Naive thymus-derived CD8-positive, alpha-beta T cell (primary cell): Measurements from ENCODE around the gene RASSF7. TPM values are rescaled to one million over a fixed set of nuclear protein-coding genes. Genes with fewer than 3 reads are reported as not detected.
A peak's percentile ranks its signal among the peaks of the same experiment; 100 is the strongest.

Source experiments
- ATAC-seq, 2 donors: fragments of 150-1000 bp; cut with Tn5 transposase in 1 of 2; sonication (Bioruptor Pico), chemical (Tn5 transposase) in 1 of 2; 1 replicate in 1 of 2; 2 replicates in 1 of 2; pipeline ENCODE4 v1.10.0; 2021; ENCODE audit warnings: mild to moderate bottlenecking in 2 of 2, moderate library complexity in 2 of 2
- POLR2A ChIA-PET: fragments of 350-600 bp; sonication (Branson Sonifier 250); formaldehyde crosslinking; loops from one replicate; lab custom pipeline; 2021; ENCODE audit warnings: antibody characterized with exemption; lab: Charles Lee
- DNase-seq, 10 donors: peaks; one replicate each; pipeline versions ENCODE4 v3.0.0 to v3.0.0-alpha.2; 2020 to 2022
- H3K27ac Mint-ChIP-seq, 10 donors: one replicate each; pipeline ENCODE4 v1.8.0; 2020 to 2022; ENCODE audit warnings: mild to moderate bottlenecking in 10 of 10, mixed read lengths in 10 of 10, moderate library complexity in 4 of 10, inconsistent platforms in 1 of 10
- H3K27me3 Mint-ChIP-seq, 5 donors: one replicate each; pipeline ENCODE4 v1.8.0; 2021 to 2022; ENCODE audit warnings: mixed read lengths in 5 of 5
- H3K36me3 Mint-ChIP-seq, 3 donors: one replicate each; pipeline ENCODE4 v1.8.0; 2020 to 2022; ENCODE audit warnings: mixed read lengths in 3 of 3, mild to moderate bottlenecking in 2 of 3, inconsistent platforms in 1 of 3
- H3K4me1 Mint-ChIP-seq, 4 donors: one replicate each; pipeline ENCODE4 v1.8.0; 2021 to 2022; ENCODE audit warnings: mixed read lengths in 4 of 4
- H3K4me3 Mint-ChIP-seq, 10 donors: one replicate each; pipeline ENCODE4 v1.8.0; 2020 to 2022; ENCODE audit warnings: mild to moderate bottlenecking in 10 of 10, mixed read lengths in 10 of 10, moderate library complexity in 6 of 10, inconsistent platforms in 1 of 10
- H3K9me3 Mint-ChIP-seq, 9 donors: one replicate each; pipeline ENCODE4 v1.8.0; 2020 to 2022; ENCODE audit warnings: mixed read lengths in 9 of 9, mild to moderate bottlenecking in 3 of 9, inconsistent platforms in 1 of 9, moderate library complexity in 1 of 9
- polyA plus RNA-seq, 3 donors: library from polyadenylated mRNA; unstranded; fragments of 300-500 nt; fragmentation: Illumina TruSeq; gene quantifications; one replicate each; pipeline ENCODE4 v1.2.3, GENCODE V29; 2021
- total RNA-seq, 8 experiments: library from RNA in 2 of 8; stranded (reverse) in 2 of 8; gene quantifications; one replicate each; pipeline ENCODE4 v1.2.3 and lab custom pipeline; 2021 to 2026

Gene RASSF7
- total and polyA plus RNA-seq, 5 experiments from 2014 or later: 22.5 to 37.6 (median 32.3) TPM

DNA sequence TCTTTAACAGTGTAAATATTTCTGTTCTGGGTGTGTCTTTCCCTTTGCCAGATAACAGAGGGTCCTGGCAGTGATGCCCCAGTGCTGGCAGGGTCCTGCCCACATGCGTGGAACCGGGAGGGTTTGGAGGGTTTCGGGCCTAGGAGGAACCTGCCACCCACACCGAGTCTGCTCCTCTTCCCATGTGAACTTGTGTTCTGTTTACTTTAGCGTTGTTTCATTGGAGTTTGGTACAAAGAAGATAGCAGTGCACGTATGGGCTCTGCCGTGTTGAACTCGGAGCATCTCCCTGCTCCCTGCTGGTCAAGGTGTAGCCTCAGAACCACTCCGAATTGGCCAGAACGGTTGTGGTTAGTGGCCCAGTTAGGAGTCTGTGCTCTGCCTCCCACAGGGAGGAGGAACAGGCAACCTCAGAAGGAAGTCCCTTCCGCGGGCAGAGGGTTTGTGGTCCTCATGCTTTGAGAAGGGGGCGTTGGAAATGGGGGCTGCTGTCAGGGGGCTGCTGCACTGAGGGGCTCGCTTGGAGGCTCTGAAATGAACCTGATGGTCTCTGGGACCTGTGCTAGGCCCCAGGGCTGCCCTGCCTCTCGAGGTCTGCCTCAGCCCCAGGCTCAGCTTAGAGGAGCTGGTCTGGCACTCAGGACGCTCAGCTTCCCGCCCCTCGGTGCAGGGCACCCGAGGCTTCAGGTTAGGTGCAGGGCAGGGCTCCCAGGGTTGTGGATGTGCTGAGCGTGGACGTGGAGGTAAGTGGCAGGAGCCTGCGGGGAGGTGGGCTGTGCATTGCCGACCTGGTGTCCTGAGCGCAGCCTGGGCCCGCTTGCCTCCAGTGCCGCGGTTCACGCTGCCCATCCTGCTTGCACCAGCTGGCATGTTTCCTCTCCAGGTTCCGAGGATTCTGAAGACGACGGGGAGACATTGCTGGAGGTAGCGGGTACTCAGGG, 25.9 kb downstream of the RASSF7 start:
- Mint-ChIP-seq H3K9me3 (no peaks in the 10 kb centered on the region), H3K27me3 (no peaks in the 10 kb centered on the region), H3K4me1 (peaks cover 17 to 42% (median 31%) of the 10 kb centered on the region in 4 donors), H3K4me3 (peak overlapping the region in 4 of 10 donors; percentile 12 to 70 (median 22)), H3K27ac (peak overlapping the region; percentile 97 to 100 (median 100)), H3K36me3 (peaks cover 0 to 67% (median 13%) of the 10 kb centered on the region in 3 donors)
- POLR2A ChIA-PET: interaction anchor here (1.1 to 3.3 kb wide), 4 partner anchors 10 to 109 kb away, joined by 3 to 48 read pairs (median 10); partner anchors contain the start of genes DEAF1, PHRF1 and TMEM80
- ATAC-seq (no peak), DNase-seq (no peak)

DNA sequence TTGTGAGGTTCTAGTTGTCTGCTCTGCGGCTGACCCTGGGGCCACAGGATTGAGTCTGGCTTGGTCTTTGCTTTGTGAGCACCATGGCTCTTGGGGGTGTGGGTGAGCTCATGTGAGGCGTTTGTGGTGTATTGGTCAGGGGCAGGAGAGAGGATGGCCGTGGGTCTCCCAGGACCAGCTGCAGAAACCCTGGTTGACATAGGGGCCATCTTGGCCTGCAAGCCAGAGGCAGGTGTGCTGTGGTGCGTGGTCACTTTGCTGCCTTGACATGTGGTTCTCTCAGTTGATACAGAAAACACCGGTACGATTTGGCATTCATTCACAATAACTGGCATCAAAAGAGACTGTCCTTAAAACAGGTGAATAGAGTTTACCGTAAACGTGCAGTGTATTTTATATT, 26.8 kb downstream of the RASSF7 start:
- Mint-ChIP-seq H3K27me3 (no peaks in the 10 kb centered on the region), H3K9me3 (no peaks in the 10 kb centered on the region), H3K4me1 (peaks cover 16 to 41% (median 27%) of the 10 kb centered on the region in 4 donors), H3K36me3 (peaks cover 0 to 66% (median 13%) of the 10 kb centered on the region in 3 donors), H3K4me3 (peak overlapping the region in 9 of 10 donors; percentile 70 to 95 (median 87)), H3K27ac (peak overlapping the region; percentile 97 to 100 (median 100))
- peak in 1 of 2 donors; percentile 18 for ATAC-seq
- POLR2A ChIA-PET: interaction anchor here (0.5 to 3.3 kb wide), 12 partner anchors 11 to 139 kb away, joined by 3 to 48 read pairs (median 6); partner anchors contain the start of genes DEAF1, IRF7, LMNTD2 and PHRF1
- no peak for DNase-seq

DNA sequence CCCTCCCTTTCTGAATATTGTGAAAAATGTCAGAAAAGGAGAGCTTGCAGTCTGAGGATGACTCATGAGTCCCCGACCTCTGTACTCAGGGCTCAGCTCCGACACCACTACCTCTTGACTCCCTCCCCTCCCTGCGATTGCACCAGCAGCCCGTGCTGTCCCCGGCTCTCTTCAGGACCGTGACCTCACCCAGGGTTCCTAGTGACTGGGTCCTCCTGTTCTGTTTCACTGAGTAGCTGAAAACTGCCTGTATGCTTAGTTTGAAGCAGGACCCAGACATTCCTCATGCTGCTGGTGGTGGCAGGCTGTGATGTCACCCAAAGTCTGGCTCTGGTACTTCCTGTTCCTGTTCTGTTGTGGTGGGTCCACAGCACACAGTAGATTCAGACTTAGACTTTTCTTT, 27.2 kb downstream of the RASSF7 start:
- Mint-ChIP-seq H3K4me3 (peak overlapping the region; percentile 70 to 95 (median 86)), H3K27me3 (no peaks in the 10 kb centered on the region), H3K27ac (peak overlapping the region; percentile 97 to 100 (median 100)), H3K9me3 (no peaks in the 10 kb centered on the region), H3K4me1 (peaks cover 17 to 41% (median 27%) of the 10 kb centered on the region in 4 donors), H3K36me3 (peaks cover 0 to 67% (median 13%) of the 10 kb centered on the region in 3 donors)
- POLR2A ChIA-PET: interaction anchor here (0.5 to 3.3 kb wide), 14 partner anchors 11 to 231 kb away, joined by 3 to 48 read pairs (median 4); partner anchors contain the start of genes DEAF1, IRF7, LMNTD2 and PHRF1
- DNase-seq (peak; percentile 35 to 88 (median 80)), ATAC-seq (peak; percentile 95 to 98)

DNA sequence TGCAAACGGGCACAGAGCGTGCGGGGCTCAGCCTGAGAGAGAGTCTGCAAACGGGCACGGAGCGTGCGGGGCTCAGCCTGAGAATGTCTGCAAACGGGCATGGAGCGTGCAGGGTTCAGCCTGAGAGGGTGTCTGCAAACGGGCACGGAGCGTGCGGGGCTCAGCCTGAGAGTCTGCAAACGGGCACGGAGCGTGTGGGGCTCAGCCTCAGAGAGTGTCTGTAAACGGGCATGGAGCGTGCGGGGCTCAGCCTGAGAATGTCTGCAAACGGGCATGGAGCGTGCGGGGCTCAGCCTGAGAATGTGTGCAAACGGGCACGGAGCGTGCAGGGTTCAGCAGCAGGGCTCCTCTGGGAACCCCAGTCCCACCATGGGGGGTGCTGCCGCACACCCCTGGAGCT, 29.0 kb downstream of the RASSF7 start:
- DNase-seq (no peak), ATAC-seq (no peak)
- peak overlapping the region in 5 of 10 donors; percentile 45 to 100 (median 97) for H3K27ac Mint-ChIP-seq
- POLR2A ChIA-PET: interaction anchor here (0.6 to 1.9 kb wide), 2 partner anchors 12 to 150 kb away, joined by 4 to 9 read pairs; no protein-coding TSS in a partner anchor
- no peaks in the 10 kb centered on the region for H3K9me3 Mint-ChIP-seq
- H3K27me3 Mint-ChIP-seq: no peaks in the 10 kb centered on the region
- H3K36me3 Mint-ChIP-seq: peaks cover 0 to 71% (median 13%) of the 10 kb centered on the region in 3 donors
- H3K4me3 Mint-ChIP-seq: peak overlapping the region in 1 of 10 donors; percentile 67
- peaks cover 19 to 44% (median 28%) of the 10 kb centered on the region in 4 donors for H3K4me1 Mint-ChIP-seq

DNA sequence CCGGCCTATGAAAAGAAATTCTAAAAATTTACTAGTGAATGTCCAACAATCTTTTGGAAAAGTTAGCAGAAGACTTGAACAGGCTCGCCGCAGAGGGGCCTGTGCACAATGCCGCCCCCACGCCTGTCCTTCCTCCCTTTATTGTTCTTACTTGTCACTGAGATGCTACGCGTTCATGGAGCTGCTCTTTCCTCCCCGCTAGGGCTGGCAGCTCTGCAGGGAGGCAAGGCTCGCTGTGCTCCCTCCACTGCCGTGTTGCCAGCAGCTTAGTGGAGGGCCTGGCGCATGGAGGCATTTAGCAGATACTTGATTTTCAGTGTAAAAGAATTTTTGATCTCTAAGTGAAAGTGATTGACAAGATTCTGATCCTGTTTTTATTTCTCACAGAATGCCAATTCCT, 30.2 kb downstream of the RASSF7 start:
- POLR2A ChIA-PET: interaction anchor here (1.0 to 1.9 kb wide), 2 partner anchors 10 to 15 kb away, joined by 4 to 9 read pairs; partner anchors contain the start of gene PHRF1
- peaks cover 18 to 47% (median 28%) of the 10 kb centered on the region in 4 donors for H3K4me1 Mint-ChIP-seq
- H3K27me3 Mint-ChIP-seq: no peaks in the 10 kb centered on the region
- H3K27ac Mint-ChIP-seq: peak overlapping the region in 2 of 10 donors; percentile 18 to 43
- peaks cover 0 to 78% (median 13%) of the 10 kb centered on the region in 3 donors for H3K36me3 Mint-ChIP-seq
- DNase-seq: no peak
- H3K4me3 Mint-ChIP-seq: no peak overlapping the region
- no peaks in the 10 kb centered on the region for H3K9me3 Mint-ChIP-seq
- no peak for ATAC-seq

DNA sequence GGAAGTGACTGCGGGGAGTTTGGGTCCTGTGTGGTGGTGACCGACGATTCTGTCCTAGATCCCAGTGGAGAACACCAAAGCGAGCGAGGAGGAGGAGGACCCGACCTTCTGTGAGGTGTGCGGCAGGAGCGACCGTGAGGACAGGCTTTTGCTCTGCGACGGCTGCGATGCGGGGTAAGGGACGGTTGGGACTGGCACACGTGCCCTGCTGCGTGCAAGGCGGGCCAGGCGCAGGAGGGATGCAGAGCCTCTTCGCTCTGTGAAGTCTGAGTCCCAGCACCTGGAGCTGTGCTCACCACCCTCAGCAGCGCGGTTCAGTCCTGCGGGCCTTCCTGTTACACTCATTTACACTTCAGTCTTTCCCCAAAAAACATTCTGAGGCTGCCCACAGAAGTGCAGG, 31.7 kb downstream of the RASSF7 start:
- H3K27me3 Mint-ChIP-seq: no peaks in the 10 kb centered on the region
- DNase-seq (no peak), ATAC-seq (no peak)
- H3K36me3 Mint-ChIP-seq: peaks cover 0 to 84% (median 14%) of the 10 kb centered on the region in 3 donors
- H3K4me1 Mint-ChIP-seq: peaks cover 10 to 38% (median 18%) of the 10 kb centered on the region in 4 donors
- POLR2A ChIA-PET: interaction anchor here (1.3 kb wide), 1 partner anchor 15 kb away, joined by 3 read pairs; no protein-coding TSS in a partner anchor
- H3K9me3 Mint-ChIP-seq: no peaks in the 10 kb centered on the region
- H3K27ac Mint-ChIP-seq: peak overlapping the region in 5 of 10 donors; percentile 37 to 59 (median 52)
- H3K4me3 Mint-ChIP-seq: no peak overlapping the region

DNA sequence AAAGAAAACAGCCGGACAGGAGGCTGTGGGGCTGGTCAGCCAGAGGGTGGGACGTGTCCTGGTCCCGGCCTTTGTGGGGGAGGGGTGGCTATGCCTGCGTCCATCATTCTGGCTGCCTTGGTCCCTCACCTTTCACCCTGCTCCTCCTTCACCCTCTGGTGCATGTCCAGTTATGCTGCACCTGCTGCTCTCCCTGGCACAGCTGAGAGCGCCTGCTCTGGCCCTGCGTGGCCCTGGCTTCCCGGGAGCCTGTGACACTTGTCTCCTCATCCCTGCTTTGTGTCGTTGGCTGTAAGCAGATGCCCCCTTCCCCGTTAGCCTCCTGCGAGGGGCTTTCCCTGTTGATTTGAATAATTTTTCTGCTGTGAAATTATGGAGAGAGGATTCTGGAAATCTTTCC, 32.1 kb downstream of the RASSF7 start:
- Mint-ChIP-seq H3K4me3 (no peak overlapping the region), H3K4me1 (peaks cover 6 to 33% (median 15%) of the 10 kb centered on the region in 4 donors), H3K36me3 (peaks cover 0 to 82% (median 11%) of the 10 kb centered on the region in 3 donors), H3K27me3 (no peaks in the 10 kb centered on the region), H3K9me3 (no peaks in the 10 kb centered on the region), H3K27ac (no peak overlapping the region)
- DNase-seq (no peak), ATAC-seq (no peak)
- POLR2A ChIA-PET: interaction anchor here (1.3 kb wide), 1 partner anchor 16 kb away, joined by 3 read pairs; no protein-coding TSS in a partner anchor

DNA sequence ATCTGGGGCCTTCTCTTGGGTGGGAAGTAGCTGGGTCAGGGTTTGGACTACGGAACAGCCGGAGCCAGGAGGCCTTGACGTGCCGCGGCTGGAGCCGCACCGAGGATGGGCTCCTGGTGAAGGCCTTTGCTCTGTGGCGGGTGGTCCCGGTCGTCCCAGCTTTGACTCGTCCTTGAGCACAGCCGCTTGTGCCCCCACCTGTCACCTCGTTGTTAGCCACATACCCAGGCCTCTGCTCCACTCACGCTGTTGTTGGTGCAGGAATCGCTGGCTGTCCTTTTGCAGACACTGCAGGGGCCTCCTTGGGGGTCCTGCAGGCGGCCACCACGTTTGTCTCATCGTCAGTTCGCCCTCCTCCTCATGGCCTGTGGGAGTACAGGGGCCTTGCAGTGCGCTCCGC, 32.6 kb downstream of the RASSF7 start:
- DNase-seq (no peak), ATAC-seq (no peak)
- POLR2A ChIA-PET: interaction anchor here (1.3 kb wide), 1 partner anchor 16 kb away, joined by 3 read pairs; no protein-coding TSS in a partner anchor
- Mint-ChIP-seq H3K27me3 (no peaks in the 10 kb centered on the region), H3K4me3 (no peak overlapping the region), H3K36me3 (peaks cover 0 to 82% (median 10%) of the 10 kb centered on the region in 3 donors), H3K27ac (no peak overlapping the region), H3K9me3 (no peaks in the 10 kb centered on the region), H3K4me1 (peaks cover 1 to 29% (median 11%) of the 10 kb centered on the region in 4 donors)

DNA sequence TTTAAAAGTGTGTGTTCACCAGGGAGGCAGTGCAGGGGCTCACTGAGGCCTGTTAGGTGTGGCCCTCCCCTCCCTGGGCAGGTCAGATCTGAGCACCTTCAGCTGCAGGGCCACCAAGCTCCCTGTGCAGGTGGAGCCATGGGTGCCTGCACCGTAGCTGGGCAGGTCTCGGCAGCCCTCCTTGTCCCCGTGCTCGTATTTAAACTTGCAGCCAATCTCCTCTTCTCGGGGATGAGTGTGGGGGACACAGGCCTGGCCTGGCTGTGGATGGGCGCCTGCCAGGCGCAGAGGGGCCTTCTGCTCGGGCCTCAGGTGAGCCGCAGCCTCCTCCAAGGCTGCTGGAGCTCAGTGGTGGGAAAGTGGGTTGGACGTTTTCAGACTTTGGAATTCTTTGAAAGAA, 34.6 kb downstream of the RASSF7 start:
- Mint-ChIP-seq H3K27ac (no peak overlapping the region), H3K36me3 (peaks cover 0 to 88% (median 9%) of the 10 kb centered on the region in 3 donors), H3K27me3 (no peaks in the 10 kb centered on the region), H3K4me3 (no peak overlapping the region), H3K9me3 (no peaks in the 10 kb centered on the region), H3K4me1 (peaks cover 0 to 17% (median 4%) of the 10 kb centered on the region in 4 donors)
- ATAC-seq (peak in 1 of 2 donors; percentile 17), DNase-seq (no peak)
- POLR2A ChIA-PET: no interaction called here

DNA sequence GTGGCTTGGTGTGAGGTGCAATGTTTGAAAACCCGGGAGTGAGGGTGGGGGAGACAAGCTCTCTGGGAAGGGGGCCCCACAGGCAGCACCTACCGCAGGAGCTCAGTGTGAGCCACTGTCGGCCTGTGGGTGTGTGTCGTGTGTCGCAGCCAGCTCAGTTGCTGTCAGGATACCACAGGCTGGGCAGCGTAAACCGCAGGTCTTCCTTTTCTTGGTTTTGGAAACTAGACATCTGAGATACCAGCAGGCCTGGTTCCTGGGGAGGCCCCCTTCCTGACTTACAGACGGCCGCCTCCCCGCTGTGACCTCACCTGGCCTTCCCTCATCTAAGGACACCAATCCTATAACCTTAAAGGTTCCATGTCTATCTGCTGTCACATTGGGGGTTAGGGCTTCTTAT, 35.6 kb downstream of the RASSF7 start:
- peak in 1 of 2 donors; percentile 39 for ATAC-seq
- H3K27me3 Mint-ChIP-seq: no peaks in the 10 kb centered on the region
- no peaks in the 10 kb centered on the region for H3K9me3 Mint-ChIP-seq
- H3K4me3 Mint-ChIP-seq: no peak overlapping the region
- H3K27ac Mint-ChIP-seq: peak overlapping the region in 4 of 10 donors; percentile 20 to 57 (median 30)
- POLR2A ChIA-PET: no interaction called here
- no peak for DNase-seq
- H3K36me3 Mint-ChIP-seq: peaks cover 0 to 85% (median 7%) of the 10 kb centered on the region in 3 donors
- peaks cover 0 to 17% (median 4%) of the 10 kb centered on the region in 4 donors for H3K4me1 Mint-ChIP-seq

DNA sequence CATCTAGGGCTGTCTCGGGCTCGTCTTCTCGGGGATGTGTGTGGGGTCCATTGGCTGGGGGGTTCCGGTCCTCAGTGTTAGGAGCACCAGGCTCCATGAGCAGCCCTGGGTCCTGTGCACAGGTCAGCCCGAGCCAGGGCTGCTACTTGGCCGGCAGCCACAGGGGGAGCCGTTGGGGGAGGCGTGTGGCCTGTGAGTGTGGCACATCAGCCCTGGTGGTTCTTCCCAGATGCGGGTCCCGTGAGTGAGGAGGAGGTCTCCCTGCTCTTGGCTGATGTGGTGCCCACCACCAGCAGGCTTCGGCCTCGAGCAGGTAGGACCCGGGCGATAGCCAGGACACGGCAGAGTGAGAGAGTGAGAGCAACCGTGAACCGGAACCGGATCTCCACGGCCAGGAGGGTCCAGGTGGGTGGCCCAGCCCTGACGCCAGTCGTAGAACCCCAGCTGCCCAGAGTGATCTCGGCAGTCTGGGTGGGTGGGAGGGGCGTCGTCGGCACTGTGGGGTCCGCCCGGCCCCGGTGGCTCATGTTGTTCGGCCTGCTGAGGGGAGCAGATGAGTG, 36.5 kb downstream of the RASSF7 start:
- H3K4me1 Mint-ChIP-seq: peaks cover 0 to 16% (median 4%) of the 10 kb centered on the region in 4 donors
- ATAC-seq (peak in 1 of 2 donors; percentile 35), DNase-seq (no peak)
- POLR2A ChIA-PET: no interaction called here
- H3K27ac Mint-ChIP-seq: peak overlapping the region in 2 of 10 donors; percentile 15 to 74
- peaks cover 0 to 87% (median 9%) of the 10 kb centered on the region in 3 donors for H3K36me3 Mint-ChIP-seq
- H3K27me3 Mint-ChIP-seq: no peaks in the 10 kb centered on the region
- no peak overlapping the region for H3K4me3 Mint-ChIP-seq
- H3K9me3 Mint-ChIP-seq: no peaks in the 10 kb centered on the region
